ENCODE results near the gene KCNQ1.

- TF ChIP-seq DIDO1 (tag; IDR thresholded peaks at IDR 0.05; ENCODE audit: low read depth) = no peak
- no peak for TF ChIP-seq POU5F1 (IDR thresholded peaks at IDR 0.05; ENCODE audit: borderline replicate concordance, low read depth, low read length, partially characterized antibody)
- no peak for TF ChIP-seq ZBTB11 (CRISPR knock-in tag; IDR thresholded peaks at IDR 0.05)
Measured at GRCh38 chr11:2808850-2809846, 364.3 kb downstream of the KCNQ1 start.
